ACC112 (cell line): ENCODE results near the gene SORBS1.

Experiments used
- H2AFZ ChIP-seq: fragments of 200-600 bp; sonication (generic); one replicate; pipeline ENCODE4 v1.6.0; 2017; ENCODE audit warnings: antibody characterized with exemption, low read length; ENCODE audit not compliant: unreplicated experiment
- H3K27ac ChIP-seq: fragments of 200-600 bp; sonication (generic); 2 replicates; pipeline ENCODE4 v1.5.1; 2014; ENCODE audit warnings: low read depth, mild to moderate bottlenecking, antibody characterized with exemption, low read length, moderate library complexity
- H3K27me3 ChIP-seq: fragments of 200-600 bp; sonication (generic); 2 replicates; pipeline ENCODE4 v1.6.1; 2014; ENCODE audit warnings: mild to moderate bottlenecking, antibody characterized with exemption, low read length, moderate library complexity, mixed read lengths; ENCODE audit not compliant: insufficient read depth
- H3K36me3 ChIP-seq: fragments of 200-600 bp; sonication (generic); 2 replicates; pipeline ENCODE4 v1.6.1; 2016; ENCODE audit warnings: mild to moderate bottlenecking, antibody characterized with exemption, low read length, moderate library complexity, mixed read lengths; ENCODE audit not compliant: insufficient read depth
- H3K4me1 ChIP-seq: fragments of 200-600 bp; sonication (generic); one replicate; pipeline ENCODE4 v1.6.1; 2016; ENCODE audit warnings: low read length, mixed read lengths; ENCODE audit not compliant: insufficient read depth, unreplicated experiment, control insufficient read depth
- H3K4me3 ChIP-seq: fragments of 200-600 bp; sonication (generic); 2 replicates; pipeline ENCODE4 v1.5.1; 2014; ENCODE audit warnings: mild to moderate bottlenecking, low read depth, low read length
- H3K79me2 ChIP-seq: fragments of 200-600 bp; sonication (generic); one replicate; pipeline ENCODE4 v1.6.0; 2016; ENCODE audit warnings: low read length; ENCODE audit not compliant: control insufficient read depth, unreplicated experiment, insufficient read depth

The SORBS1 gene

GRCh38 chr10:95425592-95426465, 135.3 kb downstream of the SORBS1 start:
- Histone ChIP-seq H3K79me2 (no peaks in the 10 kb centered on the region), H2AFZ (no peak overlapping the region), H3K27me3 (peaks cover 51% of the 10 kb centered on the region), H3K4me3 (no peak overlapping the region), H3K36me3 (no peaks in the 10 kb centered on the region), H3K4me1 (no peaks in the 10 kb centered on the region), H3K27ac (no peak overlapping the region)

- Histone ChIP-seq H3K27ac (no peak overlapping the region), H3K27me3 (peaks cover 64% of the 10 kb centered on the region), H3K4me1 (no peaks in the 10 kb centered on the region), H3K79me2 (no peaks in the 10 kb centered on the region), H2AFZ (no peak overlapping the region), H3K4me3 (no peak overlapping the region), H3K36me3 (no peaks in the 10 kb centered on the region)
These were observed 137.8 kb downstream of the SORBS1 start for GRCh38 chr10:95423164-95424005.

- H3K79me2 ChIP-seq: no peaks in the 10 kb centered on the region
- H2AFZ ChIP-seq: no peak overlapping the region
- H3K27me3 ChIP-seq: peaks cover 56% of the 10 kb centered on the region
- H3K27ac ChIP-seq: no peak overlapping the region
- no peaks in the 10 kb centered on the region for H3K4me1 ChIP-seq
- no peak overlapping the region for H3K4me3 ChIP-seq
- H3K36me3 ChIP-seq: no peaks in the 10 kb centered on the region
These were observed 138.9 kb downstream of the SORBS1 start for GRCh38 chr10:95422233-95422632.

- Histone ChIP-seq H3K27me3 (peaks cover 55% of the 10 kb centered on the region), H3K4me1 (no peaks in the 10 kb centered on the region), H3K79me2 (no peaks in the 10 kb centered on the region), H3K27ac (no peak overlapping the region), H3K36me3 (no peaks in the 10 kb centered on the region), H2AFZ (no peak overlapping the region), H3K4me3 (no peak overlapping the region)
These were observed 139.4 kb downstream of the SORBS1 start for GRCh38 chr10:95421782-95422181.

- Histone ChIP-seq H3K4me1 (no peaks in the 10 kb centered on the region), H3K36me3 (no peaks in the 10 kb centered on the region), H3K27me3 (peaks cover 60% of the 10 kb centered on the region), H3K79me2 (no peaks in the 10 kb centered on the region), H3K27ac (no peak overlapping the region), H2AFZ (no peak overlapping the region), H3K4me3 (no peak overlapping the region)
These were observed 141.8 kb downstream of the SORBS1 start for GRCh38 chr10:95419399-95419798.

- no peak overlapping the region for H3K4me3 ChIP-seq
- no peaks in the 10 kb centered on the region for H3K4me1 ChIP-seq
- no peaks in the 10 kb centered on the region for H3K79me2 ChIP-seq
- no peak overlapping the region for H2AFZ ChIP-seq
- H3K36me3 ChIP-seq: no peaks in the 10 kb centered on the region
- H3K27ac ChIP-seq: no peak overlapping the region
- H3K27me3 ChIP-seq: peaks cover 77% of the 10 kb centered on the region
These were observed 144.2 kb downstream of the SORBS1 start for GRCh38 chr10:95416973-95417372.

- H3K27me3 ChIP-seq: peaks cover 77% of the 10 kb centered on the region
- H3K36me3 ChIP-seq: no peaks in the 10 kb centered on the region
- no peak overlapping the region for H3K27ac ChIP-seq
- H2AFZ ChIP-seq: no peak overlapping the region
- H3K4me3 ChIP-seq: no peak overlapping the region
- no peaks in the 10 kb centered on the region for H3K4me1 ChIP-seq
- H3K79me2 ChIP-seq: no peaks in the 10 kb centered on the region
These were observed 144.9 kb downstream of the SORBS1 start for GRCh38 chr10:95416270-95416669.

- H3K27ac ChIP-seq: no peak overlapping the region
- peaks cover 78% of the 10 kb centered on the region for H3K27me3 ChIP-seq
- H3K4me3 ChIP-seq: no peak overlapping the region
- no peak overlapping the region for H2AFZ ChIP-seq
- H3K36me3 ChIP-seq: no peaks in the 10 kb centered on the region
- H3K4me1 ChIP-seq: no peaks in the 10 kb centered on the region
- no peaks in the 10 kb centered on the region for H3K79me2 ChIP-seq
These were observed 145.5 kb downstream of the SORBS1 start for GRCh38 chr10:95415621-95416031.

- no peaks in the 10 kb centered on the region for H3K36me3 ChIP-seq
- H3K4me1 ChIP-seq: no peaks in the 10 kb centered on the region
- H3K79me2 ChIP-seq: no peaks in the 10 kb centered on the region
- H3K4me3 ChIP-seq: no peak overlapping the region
- H3K27ac ChIP-seq: no peak overlapping the region
- no peak overlapping the region for H2AFZ ChIP-seq
- peaks cover 78% of the 10 kb centered on the region for H3K27me3 ChIP-seq
These were observed 146.2 kb downstream of the SORBS1 start for GRCh38 chr10:95414844-95415485.

GRCh38 chr10:95414016-95414830, 146.9 kb downstream of the SORBS1 start:
- Histone ChIP-seq H3K4me1 (no peaks in the 10 kb centered on the region), H3K4me3 (no peak overlapping the region), H3K36me3 (no peaks in the 10 kb centered on the region), H3K79me2 (no peaks in the 10 kb centered on the region), H3K27ac (no peak overlapping the region), H2AFZ (no peak overlapping the region), H3K27me3 (peaks cover 77% of the 10 kb centered on the region)
